ENCODE measurements around the gene SLC20A1.

Gene SLC20A1

GRCh38 chr2:112626604-112627059 is 19.1 kb upstream of the SLC20A1 start:
- peak; percentile 71 for DNase-seq (ENCODE audit: low spot score)

- peak; percentile 97 for DNase-seq (ENCODE audit: low spot score)
Observed at GRCh38 chr2:112627060-112628040, 18.4 kb upstream of the SLC20A1 start.

DNA sequence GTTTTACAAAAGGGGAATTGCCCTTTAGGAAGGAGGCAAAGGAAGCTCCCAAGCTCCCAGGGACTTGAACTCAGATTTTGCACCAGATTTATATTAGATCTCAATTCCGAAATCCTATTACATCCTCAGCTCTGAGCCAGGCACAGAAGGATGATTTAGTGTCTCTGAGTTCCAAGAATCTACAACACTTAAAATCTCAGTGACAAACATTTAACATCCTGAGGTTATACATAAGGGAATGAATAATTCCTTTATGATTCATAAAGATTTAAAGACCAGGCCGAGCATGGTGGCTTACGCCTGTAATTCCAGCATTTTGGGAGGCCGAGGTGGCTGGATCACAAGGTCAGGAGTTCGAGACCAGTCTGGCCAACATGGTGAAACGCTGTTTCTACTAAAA is 16.5 kb upstream of the SLC20A1 start:
- DNase-seq (ENCODE audit: low spot score) = no peak

- no peak for DNase-seq (ENCODE audit: low spot score)
Observed at GRCh38 chr2:112629823-112630222, 15.9 kb upstream of the SLC20A1 start.

- no peak for DNase-seq (ENCODE audit: low spot score)
Observed at GRCh38 chr2:112630268-112630667, 15.5 kb upstream of the SLC20A1 start.

GRCh38 chr2:112633708-112634107 is 12.0 kb upstream of the SLC20A1 start:
- DNase-seq (ENCODE audit: low spot score) = no peak

DNA sequence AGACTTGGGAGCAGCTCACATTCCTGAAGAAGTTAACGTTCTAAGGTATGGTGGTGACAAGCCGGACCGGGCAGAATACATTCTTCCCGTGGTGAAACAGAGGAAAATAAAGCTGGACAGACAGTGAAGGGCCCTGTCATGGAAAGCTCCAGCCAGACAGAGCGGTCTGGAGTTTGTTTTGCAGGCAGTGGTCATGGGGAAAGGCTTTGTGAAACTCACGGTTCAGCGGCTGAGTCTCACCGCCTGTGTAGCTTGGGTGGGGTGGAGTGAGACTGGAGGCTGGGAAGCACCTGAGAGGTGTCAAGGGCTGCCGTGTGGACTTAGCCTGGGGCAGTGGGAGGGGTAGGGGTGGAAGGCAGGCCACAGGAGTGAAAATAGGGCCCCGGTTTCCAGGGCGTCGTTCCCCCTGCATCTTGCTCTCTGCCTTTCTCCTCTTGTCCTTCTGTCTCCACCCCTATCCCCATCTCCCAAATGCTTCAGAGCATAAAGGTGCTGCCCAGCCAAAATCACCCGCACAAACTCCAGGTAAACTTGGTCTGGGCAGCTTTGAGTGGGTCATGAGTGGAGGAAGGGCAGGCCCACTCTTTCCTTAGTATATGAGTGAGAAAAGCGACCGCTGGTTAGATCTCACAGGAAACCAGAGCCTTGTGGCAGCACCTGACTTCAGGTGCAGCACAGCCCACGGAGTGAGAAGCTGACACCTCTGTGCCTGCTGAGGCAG is 11.4 kb upstream of the SLC20A1 start:
- DNase-seq (ENCODE audit: low spot score) = no peak

GRCh38 chr2:112634874-112635157 is 10.9 kb upstream of the SLC20A1 start:
- DNase-seq (ENCODE audit: low spot score) = no peak

- no peak for DNase-seq (ENCODE audit: low spot score)
Observed at GRCh38 chr2:112636605-112637288, 9.0 kb upstream of the SLC20A1 start.

DNA sequence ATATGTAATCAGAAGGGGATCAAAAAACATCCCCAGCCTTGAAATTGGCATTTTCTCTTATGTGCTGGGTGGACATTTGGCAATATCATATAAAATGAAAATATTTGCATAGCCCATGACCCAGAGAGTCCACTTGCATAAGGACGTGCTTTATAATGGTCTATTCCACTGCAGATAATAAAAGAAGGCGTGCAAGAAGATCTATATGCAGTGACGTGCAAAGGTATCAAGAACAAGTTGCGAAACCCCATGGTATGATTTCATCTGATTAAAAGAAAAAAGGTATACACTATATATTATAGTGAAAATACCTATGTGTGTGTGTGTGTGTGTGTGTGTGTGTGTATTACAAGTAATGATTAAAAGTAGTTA is 8.5 kb upstream of the SLC20A1 start:
- DNase-seq (ENCODE audit: low spot score) = no peak

DNA sequence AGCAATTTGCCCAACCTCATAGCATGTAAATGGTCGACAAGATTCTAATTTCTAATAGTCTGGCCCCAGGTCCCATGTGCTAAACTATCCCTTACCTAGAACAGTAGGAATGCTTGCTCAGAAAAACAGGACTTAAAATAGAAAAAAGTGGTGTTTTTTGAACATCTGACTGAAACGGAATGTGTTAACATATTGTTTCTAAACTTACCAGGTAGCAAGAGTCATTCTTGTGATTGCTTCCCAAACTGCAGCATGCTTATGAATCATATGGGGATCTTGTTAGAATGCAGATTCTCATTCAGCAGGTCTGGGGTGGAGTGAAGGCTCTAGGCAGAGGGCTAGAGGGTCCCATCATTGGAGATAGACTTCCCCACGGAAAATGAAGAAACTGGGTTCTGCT is 5.8 kb upstream of the SLC20A1 start:
- DNase-seq (ENCODE audit: low spot score) = no peak

GRCh38 chr2:112640467-112640799 is 5.3 kb upstream of the SLC20A1 start:
- DNase-seq (ENCODE audit: low spot score) = no peak

DNA sequence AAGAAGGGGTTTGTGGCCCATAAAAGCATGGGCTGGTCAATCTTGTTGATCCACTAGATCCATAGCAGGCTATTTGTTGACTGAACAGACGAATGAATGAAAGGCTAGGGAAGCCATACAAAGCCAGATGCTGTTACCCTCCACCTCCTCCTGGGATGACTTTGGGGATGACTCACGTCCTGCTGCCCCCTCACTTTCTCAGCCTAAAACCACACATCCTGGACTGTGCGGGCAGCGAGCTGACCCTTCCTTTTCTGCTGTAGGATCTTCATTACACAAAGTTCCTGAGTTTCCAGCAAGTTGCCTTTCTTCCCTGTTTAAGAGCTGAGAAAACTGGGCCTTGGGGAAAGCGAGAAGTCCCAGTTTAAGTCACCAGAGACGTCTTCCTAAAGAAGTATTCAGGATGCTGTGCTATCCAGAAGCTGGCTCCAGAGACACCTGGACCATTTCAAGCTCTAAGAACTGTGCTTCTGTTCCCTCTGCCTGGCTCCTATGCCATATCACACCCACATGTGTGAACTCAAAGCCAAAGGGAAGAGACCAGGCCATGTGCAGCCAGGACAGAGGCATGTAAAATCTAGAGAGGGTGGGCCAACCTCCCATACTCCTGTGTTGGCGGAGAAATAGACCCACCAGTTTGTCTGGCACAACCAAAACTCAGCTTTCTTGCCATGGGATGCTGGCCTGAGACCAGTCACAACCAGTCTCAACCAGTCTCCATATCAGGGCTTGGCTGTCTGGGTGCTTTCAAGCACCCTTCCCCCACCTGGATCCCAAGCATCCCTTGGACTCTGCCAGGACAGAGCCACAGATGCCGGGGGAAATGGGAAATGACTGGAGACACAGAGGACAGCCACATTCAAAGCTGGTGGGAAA is 4.7 kb upstream of the SLC20A1 start:
- peak; percentile 74 for DNase-seq (ENCODE audit: low spot score)

DNA sequence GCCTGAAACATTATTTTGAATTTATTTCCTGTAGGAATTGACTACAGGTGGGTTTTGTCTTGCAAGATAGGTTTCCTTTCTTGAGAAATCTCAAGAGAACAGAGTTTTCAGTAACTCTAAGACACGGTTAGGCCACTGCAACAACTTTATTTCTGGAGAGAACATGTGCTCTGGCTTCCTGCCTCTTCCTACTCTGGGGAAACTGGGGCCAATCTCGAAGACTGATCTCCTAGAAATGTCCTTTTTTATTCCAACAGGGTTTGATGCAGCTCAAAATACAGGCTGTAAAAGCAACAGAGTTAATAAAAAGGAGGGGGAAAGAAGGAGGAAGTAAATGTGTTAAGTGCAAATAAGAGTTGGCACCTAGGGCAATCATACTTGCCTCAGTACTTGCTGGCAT is 4.0 kb upstream of the SLC20A1 start:
- DNase-seq (ENCODE audit: low spot score) = no peak

- no peak for DNase-seq (ENCODE audit: low spot score)
Observed at GRCh38 chr2:112642561-112642960, 3.2 kb upstream of the SLC20A1 start.

DNA sequence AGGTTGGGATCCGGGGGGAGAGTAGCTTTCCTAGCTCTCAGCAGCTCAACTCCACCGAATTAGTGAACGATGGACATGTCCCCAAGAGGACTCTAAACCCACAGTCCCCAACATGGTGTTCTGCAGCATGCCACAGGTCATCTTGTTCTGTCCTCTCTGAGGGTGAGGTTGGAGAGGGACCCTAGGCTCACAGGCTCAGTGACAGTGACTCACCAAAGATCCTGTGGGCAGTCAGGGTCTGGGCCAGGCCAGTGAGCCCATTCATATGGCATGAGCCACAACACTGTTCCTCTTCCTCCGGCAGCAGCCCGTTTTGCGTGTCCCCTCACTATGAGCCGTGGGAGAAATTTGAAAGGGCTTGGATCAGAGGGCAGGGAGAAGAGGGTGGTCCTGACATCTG is 2.8 kb upstream of the SLC20A1 start:
- DNase-seq (ENCODE audit: low spot score) = peak; percentile 71

DNA sequence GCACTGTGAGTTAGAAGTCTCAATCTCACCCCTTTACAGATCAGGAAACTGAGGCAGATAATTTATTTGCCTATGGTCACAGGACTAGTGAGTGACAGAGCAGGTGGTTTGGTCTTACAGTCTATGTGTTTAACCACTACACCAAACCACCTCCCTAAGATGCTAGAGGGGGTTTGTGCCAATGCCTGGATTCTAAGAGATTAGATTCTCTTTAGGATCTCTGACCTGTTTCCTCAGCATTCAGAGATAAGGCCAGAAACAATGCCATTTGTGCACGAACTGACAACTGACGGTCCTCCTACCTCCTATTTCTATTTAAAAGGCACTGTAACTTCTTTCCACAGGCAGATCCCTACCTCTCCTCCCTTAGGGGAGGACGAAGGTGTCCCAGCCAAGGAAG is 2.3 kb upstream of the SLC20A1 start:
- DNase-seq (ENCODE audit: low spot score) = no peak

GRCh38 chr2:112644155-112644932 is 1.4 kb upstream of the SLC20A1 start:
- DNase-seq (ENCODE audit: low spot score) = no peak

DNA sequence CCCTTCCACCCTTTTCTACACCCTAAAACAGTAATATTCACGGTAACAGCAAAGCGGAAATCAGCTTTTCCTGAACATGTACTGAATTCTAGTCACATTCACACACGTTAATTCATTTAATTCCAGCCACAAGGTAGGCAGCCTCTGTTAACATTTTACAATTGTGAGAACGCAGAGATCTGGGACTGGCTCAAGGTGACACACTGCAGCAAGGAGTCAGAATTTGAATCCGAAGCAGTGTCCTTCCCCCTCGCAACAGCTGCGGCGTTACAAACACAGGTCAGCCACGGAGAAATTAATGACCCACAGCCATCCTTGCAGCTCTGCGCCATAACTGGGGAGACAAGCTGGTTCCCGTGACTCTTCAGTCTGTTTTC is 818 bp upstream of the SLC20A1 start:
- no peak for DNase-seq (ENCODE audit: low spot score)

DNA sequence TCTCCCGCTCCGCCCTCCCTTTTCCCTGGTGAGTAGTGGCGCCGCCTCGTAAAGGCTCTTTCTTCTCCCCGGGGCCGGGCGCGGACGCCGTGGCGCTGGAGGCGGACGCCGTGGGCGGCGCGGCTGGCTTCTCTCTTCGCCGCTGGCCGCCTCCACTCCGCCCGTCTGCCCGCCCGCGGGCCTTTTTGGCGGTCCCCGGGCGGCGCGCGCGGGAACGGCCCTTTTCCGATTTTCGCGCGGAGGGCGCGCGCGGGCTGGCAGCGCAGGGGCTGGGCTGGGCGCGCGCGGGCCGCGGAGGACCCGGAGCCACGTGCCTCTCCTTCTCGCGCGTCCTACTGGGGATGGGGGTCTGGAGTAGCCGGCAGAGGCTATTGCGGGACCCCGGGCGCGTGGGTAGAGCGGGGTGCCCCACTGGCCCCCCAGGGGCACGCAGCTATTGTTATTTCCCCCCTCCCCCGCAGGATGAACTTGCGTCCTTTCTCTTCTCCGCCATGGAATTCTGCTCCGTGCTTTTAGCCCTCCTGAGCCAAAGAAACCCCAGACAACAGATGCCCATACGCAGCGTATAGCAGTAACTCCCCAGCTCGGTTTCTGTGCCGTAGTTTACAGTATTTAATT is 472 bp downstream of the SLC20A1 start:
- DNase-seq (ENCODE audit: low spot score) = no peak
